HG02642 (cell line): Measurements from ENCODE around the gene KCNIP1.

Source experiments
- ATAC-seq: cut with Tn5 transposase; IDR thresholded peaks from one replicate; pipeline ENCODE4 v1.9.1; 2021; ENCODE audit warnings: mild to moderate bottlenecking; ENCODE audit not compliant: unreplicated experiment, poor library complexity

KCNIP1 gene

GRCh38 chr5:170557314-170557713, 53.5 kb downstream of the KCNIP1 start:
- no peak for ATAC-seq

- no peak for ATAC-seq
Measured at GRCh38 chr5:170559296-170559695, 55.5 kb downstream of the KCNIP1 start.

- ATAC-seq = no peak
Measured at GRCh38 chr5:170560938-170561337, 57.1 kb downstream of the KCNIP1 start.

GRCh38 chr5:170562166-170562874, 58.5 kb downstream of the KCNIP1 start:
- no peak for ATAC-seq

GRCh38 chr5:170562875-170563228, 59.0 kb downstream of the KCNIP1 start:
- no peak for ATAC-seq

- ATAC-seq = no peak
Measured at GRCh38 chr5:170563824-170564567, 60.2 kb downstream of the KCNIP1 start.

- ATAC-seq = no peak
Measured at GRCh38 chr5:170565072-170565471, 61.3 kb downstream of the KCNIP1 start.

- no peak for ATAC-seq
Measured at GRCh38 chr5:170569101-170569500, 65.3 kb downstream of the KCNIP1 start.

GRCh38 chr5:170570476-170570875, 66.7 kb downstream of the KCNIP1 start:
- ATAC-seq = no peak

- ATAC-seq = no peak
Measured at GRCh38 chr5:170571281-170571731, 67.5 kb downstream of the KCNIP1 start.

- ATAC-seq = peak; percentile 86
Measured at GRCh38 chr5:170571875-170572852, 68.3 kb downstream of the KCNIP1 start.

- no peak for ATAC-seq
Measured at GRCh38 chr5:170573114-170573513, 69.3 kb downstream of the KCNIP1 start.

GRCh38 chr5:170573660-170574059, 69.8 kb downstream of the KCNIP1 start:
- no peak for ATAC-seq

- no peak for ATAC-seq
Measured at GRCh38 chr5:170576602-170577535, 73.0 kb downstream of the KCNIP1 start.

- no peak for ATAC-seq
Measured at GRCh38 chr5:170579601-170580000, 75.8 kb downstream of the KCNIP1 start.

GRCh38 chr5:170581211-170581610, 77.4 kb downstream of the KCNIP1 start:
- no peak for ATAC-seq

- no peak for ATAC-seq
Measured at GRCh38 chr5:170582644-170583330, 79.0 kb downstream of the KCNIP1 start.

- ATAC-seq = no peak
Measured at GRCh38 chr5:170584003-170584402, 80.2 kb downstream of the KCNIP1 start.

GRCh38 chr5:170584450-170585058, 80.7 kb downstream of the KCNIP1 start:
- no peak for ATAC-seq
